ENCODE results near the gene CDCP2.

CDCP2 gene

DNA sequence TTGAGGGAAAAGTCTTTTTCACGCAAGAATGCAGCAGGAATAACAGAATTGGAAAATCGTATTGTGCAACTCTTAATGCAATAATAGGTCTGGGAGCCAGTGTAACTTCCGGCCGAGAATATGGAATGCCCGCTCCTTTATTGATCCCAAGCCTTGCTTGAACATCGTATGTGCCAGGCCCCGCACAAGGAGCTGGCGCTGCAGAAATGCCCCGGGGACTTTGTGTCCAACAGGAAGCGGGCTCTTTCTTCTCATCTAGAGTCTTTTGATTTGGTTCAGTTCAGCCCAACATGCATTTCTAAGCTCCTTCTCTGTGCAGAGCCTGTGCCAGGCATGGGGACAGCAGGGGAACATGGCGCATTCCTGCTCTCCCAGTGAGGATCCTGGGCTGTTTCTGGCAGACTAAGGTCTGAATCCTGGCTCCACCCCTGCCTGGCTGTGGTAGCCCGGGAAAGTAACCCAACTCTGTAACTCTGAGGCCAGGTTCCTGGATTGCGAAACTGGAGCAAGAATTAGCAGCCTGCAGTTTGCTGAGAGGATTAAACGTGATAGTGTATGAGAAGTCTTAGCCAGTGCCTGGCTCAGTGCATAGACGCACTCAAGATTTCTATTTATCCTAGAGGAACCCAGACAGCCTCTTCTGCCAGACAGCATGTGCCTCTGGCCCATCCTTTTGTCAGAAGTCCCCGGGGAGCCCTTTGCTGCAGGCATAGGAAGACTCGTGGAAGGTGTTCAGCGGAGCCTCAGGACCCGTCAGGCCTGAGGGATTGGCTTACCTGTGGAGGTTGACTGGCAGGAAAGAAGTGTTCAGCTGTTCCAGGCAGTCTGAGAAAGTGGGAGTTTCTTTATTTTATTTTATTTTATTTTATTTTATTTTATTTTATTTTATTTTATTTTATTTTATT, 987 bp upstream of the CDCP2 start:
- TF ChIP-seq CTCF (IDR thresholded peaks at IDR 0.05; ENCODE audit: insufficient read depth, low read depth, low read length, missing control alignments): no peak
- H3K4me3 ChIP-seq (ENCODE audit: low read depth, low read length): no peak overlapping the region
- DNase-seq (ENCODE audit: low read depth): no peak

GRCh38 chr1:54151013-54151412, 1.8 kb downstream of the CDCP2 start:
- no peak for TF ChIP-seq CTCF (IDR thresholded peaks at IDR 0.05; ENCODE audit: insufficient read depth, low read depth, low read length, missing control alignments)
- H3K4me3 ChIP-seq (ENCODE audit: low read depth, low read length): no peak overlapping the region
- no peak for DNase-seq (ENCODE audit: low read depth)

- no peak for TF ChIP-seq CTCF (IDR thresholded peaks at IDR 0.05; ENCODE audit: insufficient read depth, low read depth, low read length, missing control alignments)
- H3K4me3 ChIP-seq (ENCODE audit: low read depth, low read length): no peak overlapping the region
- DNase-seq (ENCODE audit: low read depth): no peak
Measured at GRCh38 chr1:54149734-54150133, 3.1 kb downstream of the CDCP2 start.

- no peak overlapping the region for H3K4me3 ChIP-seq (ENCODE audit: low read depth, low read length)
- TF ChIP-seq CTCF (IDR thresholded peaks at IDR 0.05; ENCODE audit: insufficient read depth, low read depth, low read length, missing control alignments): no peak
- no peak for DNase-seq (ENCODE audit: low read depth)
Measured at GRCh38 chr1:54144366-54144765, 8.4 kb downstream of the CDCP2 start.

DNA sequence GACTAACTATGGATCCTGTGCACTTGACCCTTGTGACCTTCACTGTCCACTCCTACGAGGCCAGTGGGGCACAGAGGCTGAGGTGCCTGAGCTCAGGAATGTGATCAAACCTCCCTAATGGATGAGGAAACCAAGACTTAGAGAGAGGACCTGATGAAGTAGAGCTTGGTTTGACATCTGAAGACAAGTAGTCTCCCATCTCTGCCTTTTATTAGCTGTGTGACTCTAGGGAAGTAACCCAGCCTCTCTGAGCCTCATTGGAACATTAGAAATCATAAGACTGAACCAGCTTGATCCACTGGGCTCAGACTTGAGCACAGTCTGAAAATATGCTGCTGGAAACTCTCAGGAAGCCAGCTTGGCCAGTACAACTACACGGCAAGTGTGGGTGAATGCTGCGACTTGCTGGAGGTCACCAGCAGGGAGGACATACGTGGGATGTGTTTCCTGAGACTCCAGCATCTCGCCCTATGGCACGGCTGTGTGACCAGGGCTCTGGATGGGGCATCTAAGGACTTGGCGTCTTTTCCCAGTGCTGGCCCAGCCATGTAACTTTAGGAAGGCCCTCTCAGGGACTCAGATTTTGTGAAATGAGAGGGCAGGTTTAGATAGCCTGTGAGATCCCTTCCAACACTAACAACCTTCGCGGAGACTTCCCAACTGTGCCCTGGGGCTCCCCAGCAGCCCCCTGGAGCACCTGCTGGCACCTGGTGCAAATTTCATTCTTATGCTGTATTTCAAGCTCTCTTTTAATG, 10.5 kb downstream of the CDCP2 start:
- TF ChIP-seq CTCF (IDR thresholded peaks at IDR 0.05; ENCODE audit: insufficient read depth, low read depth, low read length, missing control alignments): no peak
- no peak for DNase-seq (ENCODE audit: low read depth)
- no peak overlapping the region for H3K4me3 ChIP-seq (ENCODE audit: low read depth, low read length)

DNA sequence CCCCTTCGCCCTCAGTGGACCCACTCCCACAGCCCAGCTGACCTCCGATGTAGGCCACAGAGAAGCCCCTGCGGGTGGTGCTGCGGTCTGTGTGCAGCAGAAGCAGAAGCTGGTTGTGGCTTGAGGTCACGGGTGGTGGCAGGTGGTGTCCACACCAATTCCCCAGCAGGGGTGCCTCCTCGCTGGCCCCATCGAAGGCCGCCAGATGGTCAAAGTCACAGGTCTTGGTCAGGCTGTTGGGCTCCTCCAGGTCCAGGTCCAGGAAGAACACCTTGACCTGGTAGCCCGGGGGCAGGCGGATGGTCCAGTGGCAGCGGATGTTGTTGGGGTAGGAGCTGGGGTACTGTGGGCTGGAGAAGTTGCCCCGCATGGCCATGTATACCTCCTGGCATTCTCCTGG, 13.1 kb downstream of the CDCP2 start:
- no peak overlapping the region for H3K4me3 ChIP-seq (ENCODE audit: low read depth, low read length)
- no peak for DNase-seq (ENCODE audit: low read depth)
- TF ChIP-seq CTCF (IDR thresholded peaks at IDR 0.05; ENCODE audit: insufficient read depth, low read depth, low read length, missing control alignments): no peak

Data from GM12865 (cell line).